GM19099 (cell line): ENCODE results near the gene C2orf80.
"Not testable (repeated sequence)": the region's sequence is repeated elsewhere in the genome, so short reads cannot be mapped to it uniquely, and the experiment has no call there.

Experiments
- POLR2A ChIP-seq: IDR thresholded peaks from 3 replicates; pipeline ENCODE4 v1.6.1; 2011; ENCODE audit warnings: low read depth; ENCODE audit not compliant: insufficient read length; ENCODE audit errors: extremely low read depth

The C2orf80 gene

DNA sequence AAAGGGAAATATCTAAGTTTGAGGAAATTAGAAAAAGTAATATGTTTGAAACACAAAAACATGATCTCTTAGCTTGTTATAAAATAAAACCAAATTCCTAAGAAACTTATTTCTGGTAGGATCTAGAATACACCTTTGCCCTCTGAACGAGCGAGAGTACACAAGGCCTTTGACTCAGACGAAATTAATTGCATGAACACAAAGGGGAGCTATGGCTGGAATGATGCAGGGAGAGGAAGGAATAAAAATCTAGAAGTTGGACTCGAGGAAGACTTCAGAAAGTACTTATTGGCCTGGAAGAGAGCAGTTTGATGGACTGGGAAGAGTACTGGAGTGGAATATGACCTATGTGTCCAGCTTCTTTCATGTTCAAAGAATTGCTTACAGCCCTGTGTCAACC is 64.6 kb downstream of the C2orf80 start:
- no peak for TF ChIP-seq POLR2A

DNA sequence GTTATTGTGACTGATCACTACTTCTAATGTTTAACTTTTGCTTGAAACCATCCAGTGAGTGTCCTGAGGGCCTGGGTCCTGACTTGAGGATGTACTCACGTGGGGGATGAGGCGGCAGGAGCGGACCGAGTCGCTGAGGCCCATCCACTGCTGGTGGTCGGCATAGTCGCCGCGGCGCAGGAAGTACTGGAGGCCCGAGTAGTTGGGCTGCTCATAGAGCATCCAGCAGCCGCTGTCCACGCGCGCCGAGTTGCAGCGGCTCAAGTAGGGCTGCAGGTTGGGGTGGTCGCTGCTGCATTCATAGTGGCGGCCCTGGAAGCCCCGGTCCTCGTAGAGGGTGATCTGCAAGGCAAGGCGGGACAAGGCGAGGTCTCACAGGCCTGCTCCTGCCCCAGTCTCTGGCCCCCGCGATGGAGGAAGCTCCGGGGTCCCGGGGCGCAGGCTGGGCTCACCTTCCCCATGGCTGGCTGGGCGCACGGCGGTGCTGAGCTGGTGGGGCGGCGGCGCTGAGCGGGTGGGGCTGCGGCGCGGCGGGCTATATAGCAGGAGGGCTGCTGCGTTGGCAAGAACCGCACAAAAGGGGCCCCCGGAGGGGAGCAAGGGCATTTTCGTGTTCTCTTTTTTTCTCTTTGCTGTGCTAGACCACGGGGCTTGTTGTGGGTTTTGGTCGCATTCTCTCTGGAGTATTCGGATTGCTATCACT is 65.7 kb downstream of the C2orf80 start, which contains the start of gene CRYGD:
Gene CRYGD (minus strand): TSS at position 512 of the 703 bp plus-strand sequence. CDS start 51 bp downstream, at position 461.
- TF ChIP-seq POLR2A: not testable (repeated sequence)

DNA sequence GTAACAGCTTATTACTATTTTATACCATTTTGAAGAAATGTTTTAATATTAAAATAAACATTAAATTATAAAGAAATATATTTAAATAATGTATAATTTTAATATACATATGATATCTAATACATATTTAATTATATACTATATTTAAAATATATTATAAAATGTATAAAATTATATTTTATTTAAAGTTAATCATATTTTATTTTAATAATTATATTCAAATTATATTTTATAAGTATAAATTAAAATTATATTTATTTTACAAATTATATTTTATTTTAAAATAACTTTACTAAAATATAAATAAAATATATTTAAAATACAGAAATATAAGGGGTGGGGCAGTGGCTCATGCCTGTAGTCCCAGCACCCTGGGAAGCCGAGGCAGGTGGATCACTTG is 67.6 kb downstream of the C2orf80 start:
- TF ChIP-seq POLR2A: no peak

DNA sequence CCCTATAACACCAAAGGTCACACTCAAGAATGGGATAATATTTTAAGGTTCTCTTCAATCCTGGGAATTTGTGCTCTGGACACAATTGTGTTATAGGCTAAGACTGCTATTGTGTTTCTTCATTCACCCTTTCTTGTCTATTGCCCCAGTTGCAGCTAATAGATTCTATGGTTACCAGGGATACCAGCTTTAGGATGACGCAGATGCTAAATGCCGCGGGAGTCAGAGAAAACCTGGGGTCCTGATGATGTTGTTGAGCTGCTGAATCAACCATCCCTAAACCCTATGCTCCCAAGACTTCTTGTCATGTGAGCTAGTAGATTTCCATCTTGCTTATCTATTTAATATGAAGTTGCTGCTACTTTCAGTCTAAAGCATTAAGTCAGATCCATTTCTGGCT is 70.9 kb downstream of the C2orf80 start:
- TF ChIP-seq POLR2A: no peak
